Stomach (tissue), 9 donors: Measurements from ENCODE around the gene FSTL5. TPM values are rescaled to one million over a fixed set of nuclear protein-coding genes. Genes with fewer than 3 reads are reported as not detected.
A peak's percentile ranks its signal among the peaks of the same experiment; 100 is the strongest.

Experiments
- DNase-seq, 2 donors: peaks; one replicate each; pipeline versions ENCODE4 v3.0.0 to v3.0.0-alpha.2; 2013 to 2019
- H3K27ac ChIP-seq, 5 donors: fragments of 200-600 bp in 4 of 5; sonication (generic) in 4 of 5; one replicate each; pipeline ENCODE4 v1.5.1; 2013 to 2019; ENCODE audit warnings: mild to moderate bottlenecking in 1 of 5, moderate library complexity in 1 of 5
- H3K27me3 ChIP-seq, 3 donors: fragments of 200-600 bp; sonication (generic); one replicate each; pipeline ENCODE4 v1.5.1; 2017 to 2019; ENCODE audit warnings: mixed run types in 1 of 3
- H3K36me3 ChIP-seq, 4 donors: fragments of 200-600 bp; sonication (generic); 1 replicate in 3 of 4; 2 replicates in 1 of 4; pipeline ENCODE4 v1.5.1; 2016 to 2019
- H3K4me1 ChIP-seq, 4 donors: fragments of 200-600 bp; sonication (generic); one replicate each; pipeline ENCODE4 v1.5.1; 2016 to 2019
- H3K4me3 ChIP-seq, 4 donors: fragments of 200-600 bp; sonication (generic) in 3 of 4; one replicate each; pipeline ENCODE4 v1.5.1; 2016 to 2019; ENCODE audit warnings: mild to moderate bottlenecking in 1 of 4
- H3K9me3 ChIP-seq, 4 donors: fragments of 200-600 bp; sonication (generic); one replicate each; pipeline ENCODE4 v1.5.1; 2016 to 2019
- EP300 ChIP-seq: sonication (generic); formaldehyde crosslinking; IDR thresholded peaks from one replicate; pipeline ENCODE4 v1.6.1; 2017; ENCODE audit warnings: antibody characterized with exemption
- POLR2A ChIP-seq, 4 donors: fragments of 450-650 bp; IDR thresholded peaks; one replicate each; pipeline ENCODE4 v1.6.1; 2016; ENCODE audit warnings: antibody characterized with exemption in 4 of 4, control low read depth in 2 of 4, mild to moderate bottlenecking in 1 of 4, moderate library complexity in 1 of 4
- POLR2AphosphoS5 ChIP-seq, 3 donors: sonication (generic); formaldehyde crosslinking; IDR thresholded peaks; one replicate each; pipeline ENCODE4 v1.6.1; 2016; ENCODE audit warnings: antibody characterized with exemption in 3 of 3
- WGBS, 5 donors: extraction: QIAGEN DNeasy Blood & Tissue Kit in 3 of 5; methylation state at CpG; one replicate each; pipeline versions ENCODE4 v1.1.5 to v1.1.7; 2013 to 2018; 5-methylcytosine and 5-hydroxymethylcytosine counted together
- intact Hi-C: fragments of 100-400 bp; cut with DNase I; formaldehyde crosslinking; loops from one replicate; pipeline ENCODE4 v1.15.1; 2023; ENCODE audit warnings: low total_unique reads
- polyA plus RNA-seq, 3 donors: library from polyadenylated mRNA; stranded (reverse); fragments of 200-250 nt; gene quantifications; one replicate each; pipeline ENCODE4 v1.2.3, GENCODE V29; 2013
- total RNA-seq, 5 donors: library from RNA; depleted of rRNA; stranded (reverse); fragments of >200 nt; gene quantifications; one replicate each; pipeline versions ENCODE4 v1.1.0 to v1.2.3, GENCODE V29; 2014 to 2016
- TF ChIP-seq, protein P1 (sequence below), 7 experiments: fragments of 450-650 bp in 4 of 7; fragments of 200-600 bp in 3 of 7; sonication (generic) in 3 of 7; IDR thresholded peaks; one replicate each; pipeline ENCODE4 v1.5.1; 2016 to 2019; ENCODE audit warnings: antibody characterized with exemption in 7 of 7, control low read depth in 2 of 7, mild to moderate bottlenecking in 1 of 7
- donor health status: healthy with polysubstance abuse.
- donor health status: Bipolar disorder and iron deficiency.
- donor health status: healthy.

The FSTL5 gene
- total and polyA plus RNA-seq, 8 donors: 4.6 TPM; not detected in 7

DNA sequence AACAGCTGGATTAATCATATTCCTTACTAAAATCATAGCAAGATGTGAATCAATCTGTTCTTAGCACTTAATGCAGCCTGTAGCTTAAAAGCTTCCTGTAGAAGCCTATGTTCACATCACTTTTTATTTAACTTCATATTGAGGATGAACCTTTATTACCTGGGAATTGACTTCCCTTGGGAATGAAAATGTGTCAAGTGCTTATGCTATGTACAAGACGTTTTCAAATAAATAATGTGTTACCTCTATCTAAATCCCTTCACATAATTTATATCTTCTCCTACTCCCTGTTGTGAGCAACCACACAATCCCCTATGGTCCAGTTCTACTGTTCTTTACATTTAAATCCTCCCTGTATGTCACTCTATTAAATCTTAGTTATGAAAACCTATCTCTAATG, 633.1 kb downstream of the FSTL5 start:
- Histone ChIP-seq H3K27ac (no peak overlapping the region), H3K36me3 (no peaks in the 10 kb centered on the region), H3K4me1 (no peaks in the 10 kb centered on the region), H3K4me3 (no peak overlapping the region), H3K9me3 (no peaks in the 10 kb centered on the region), H3K27me3 (no peaks in the 10 kb centered on the region)
- intact Hi-C loops: no loop called here
- DNase-seq: no peak
- WGBS, 5 donors: 27 to 55% (median 47%) methylated on average over 1 of the region's 1 CpG
- TF ChIP-seq EP300 (no peak), POLR2A (IDR thresholded peaks at IDR 0.05) (no peak), POLR2AphosphoS5 (IDR thresholded peaks at IDR 0.05) (no peak)
- TF ChIP-seq, protein P1, sequence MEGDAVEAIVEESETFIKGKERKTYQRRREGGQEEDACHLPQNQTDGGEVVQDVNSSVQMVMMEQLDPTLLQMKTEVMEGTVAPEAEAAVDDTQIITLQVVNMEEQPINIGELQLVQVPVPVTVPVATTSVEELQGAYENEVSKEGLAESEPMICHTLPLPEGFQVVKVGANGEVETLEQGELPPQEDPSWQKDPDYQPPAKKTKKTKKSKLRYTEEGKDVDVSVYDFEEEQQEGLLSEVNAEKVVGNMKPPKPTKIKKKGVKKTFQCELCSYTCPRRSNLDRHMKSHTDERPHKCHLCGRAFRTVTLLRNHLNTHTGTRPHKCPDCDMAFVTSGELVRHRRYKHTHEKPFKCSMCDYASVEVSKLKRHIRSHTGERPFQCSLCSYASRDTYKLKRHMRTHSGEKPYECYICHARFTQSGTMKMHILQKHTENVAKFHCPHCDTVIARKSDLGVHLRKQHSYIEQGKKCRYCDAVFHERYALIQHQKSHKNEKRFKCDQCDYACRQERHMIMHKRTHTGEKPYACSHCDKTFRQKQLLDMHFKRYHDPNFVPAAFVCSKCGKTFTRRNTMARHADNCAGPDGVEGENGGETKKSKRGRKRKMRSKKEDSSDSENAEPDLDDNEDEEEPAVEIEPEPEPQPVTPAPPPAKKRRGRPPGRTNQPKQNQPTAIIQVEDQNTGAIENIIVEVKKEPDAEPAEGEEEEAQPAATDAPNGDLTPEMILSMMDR (IDR thresholded peaks at IDR 0.05): no peak

DNA sequence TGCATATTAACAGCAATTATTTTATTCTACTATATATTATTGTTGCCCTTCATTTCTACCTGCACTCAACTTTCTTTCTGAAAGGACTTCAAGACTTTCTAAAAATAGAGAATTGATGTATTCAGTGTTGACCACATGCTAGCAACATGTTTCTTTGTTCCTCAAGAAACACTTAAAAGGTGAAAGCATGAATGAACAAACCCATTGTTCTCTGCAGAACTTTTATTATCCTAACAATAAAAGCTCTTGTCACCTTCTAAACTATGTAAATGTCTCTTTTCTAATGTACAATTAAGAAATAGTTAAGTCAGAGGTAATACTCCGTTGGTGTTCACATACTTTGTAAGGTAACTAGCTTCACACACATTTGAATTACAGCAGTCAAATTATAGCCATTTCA, 638.7 kb downstream of the FSTL5 start:
- 56 to 89% (median 67%) methylated on average over 1 of the region's 1 CpG for WGBS, 5 donors
- intact Hi-C loops: no loop called here
- no peaks in the 10 kb centered on the region for H3K27me3 ChIP-seq

DNA sequence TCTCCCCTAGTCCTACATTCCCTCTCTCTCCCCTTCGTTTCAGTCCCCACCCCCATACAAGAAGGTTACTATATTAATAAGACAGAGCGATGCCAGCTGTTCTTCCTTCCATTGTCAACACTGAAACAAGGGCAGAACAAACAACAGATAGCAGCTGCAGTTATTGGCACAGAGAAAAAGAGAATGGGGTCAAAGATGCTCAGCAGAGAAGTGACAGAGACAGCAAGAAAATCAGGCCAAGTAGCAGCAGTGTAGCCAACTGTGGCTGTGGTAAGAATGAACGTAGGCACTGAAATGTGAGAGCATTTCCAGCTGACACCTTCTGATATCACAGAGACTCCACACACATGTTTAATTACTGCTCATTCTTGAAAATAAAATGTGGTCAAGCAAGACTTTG, 641.8 kb downstream of the FSTL5 start:
- H3K4me3 ChIP-seq: no peak overlapping the region
- H3K27me3 ChIP-seq: no peaks in the 10 kb centered on the region
- DNase-seq: peak in 1 of 2 donors; percentile 11
- 21 to 35% (median 31%) methylated on average over 3 of the region's 3 CpGs for WGBS, 5 donors
- TF ChIP-seq POLR2A (IDR thresholded peaks at IDR 0.05) (no peak), POLR2AphosphoS5 (IDR thresholded peaks at IDR 0.05) (no peak), EP300 (no peak)
- TF ChIP-seq, protein P1 (IDR thresholded peaks at IDR 0.05): no peak
- H3K36me3 ChIP-seq: no peaks in the 10 kb centered on the region
- no peaks in the 10 kb centered on the region for H3K4me1 ChIP-seq
- H3K9me3 ChIP-seq: no peaks in the 10 kb centered on the region
- intact Hi-C loops: no loop called here
- no peak overlapping the region for H3K27ac ChIP-seq

More for the DNA sequence above, 638.7 kb downstream of the FSTL5 start:
- Histone ChIP-seq H3K4me1 (no peaks in the 10 kb centered on the region), H3K36me3 (no peaks in the 10 kb centered on the region), H3K27ac (no peak overlapping the region), H3K9me3 (no peaks in the 10 kb centered on the region), H3K4me3 (no peak overlapping the region)
- no peak for DNase-seq
- TF ChIP-seq POLR2AphosphoS5 (IDR thresholded peaks at IDR 0.05) (no peak), POLR2A (IDR thresholded peaks at IDR 0.05) (no peak), EP300 (no peak)
- TF ChIP-seq, protein P1 (IDR thresholded peaks at IDR 0.05): no peak

DNA sequence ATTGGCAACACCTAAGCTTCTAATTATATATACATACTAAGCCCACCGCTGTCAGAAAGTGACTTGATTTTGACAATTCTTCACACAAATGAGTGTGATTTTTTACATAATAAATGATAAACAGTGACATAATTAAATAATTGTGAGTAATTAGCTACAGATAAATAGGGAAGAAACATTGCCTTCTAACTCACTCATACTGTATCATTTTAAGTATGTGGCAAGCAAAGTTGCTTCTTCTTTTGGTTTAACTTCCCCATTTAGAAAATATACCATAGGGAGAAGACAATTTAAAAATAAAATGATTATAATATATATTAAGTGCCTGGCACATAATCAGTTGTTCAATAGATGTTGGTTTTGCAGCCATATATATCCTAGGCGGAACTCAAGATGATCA, 644.2 kb downstream of the FSTL5 start:
- intact Hi-C loops: no loop called here
- no peak for DNase-seq
- TF ChIP-seq POLR2AphosphoS5 (IDR thresholded peaks at IDR 0.05) (no peak), EP300 (no peak), POLR2A (IDR thresholded peaks at IDR 0.05) (no peak)
- TF ChIP-seq, protein P1 (IDR thresholded peaks at IDR 0.05): no peak
- H3K4me3 ChIP-seq: no peak overlapping the region
- no peaks in the 10 kb centered on the region for H3K4me1 ChIP-seq
- H3K27ac ChIP-seq: no peak overlapping the region
- no peaks in the 10 kb centered on the region for H3K27me3 ChIP-seq
- no peaks in the 10 kb centered on the region for H3K9me3 ChIP-seq
- 89 to 96% (median 95%) methylated on average over 2 of the region's 2 CpGs for WGBS, 5 donors
- H3K36me3 ChIP-seq: no peaks in the 10 kb centered on the region
